ENCODE data around the gene GAB4. TPM values are rescaled to one million over a fixed set of nuclear protein-coding genes. Genes with fewer than 3 reads are reported as not detected.

Gene GAB4
- polyA plus RNA-seq, 2 of the 4 experiments (the other 2 are of a cell fraction), result not detected

DNA sequence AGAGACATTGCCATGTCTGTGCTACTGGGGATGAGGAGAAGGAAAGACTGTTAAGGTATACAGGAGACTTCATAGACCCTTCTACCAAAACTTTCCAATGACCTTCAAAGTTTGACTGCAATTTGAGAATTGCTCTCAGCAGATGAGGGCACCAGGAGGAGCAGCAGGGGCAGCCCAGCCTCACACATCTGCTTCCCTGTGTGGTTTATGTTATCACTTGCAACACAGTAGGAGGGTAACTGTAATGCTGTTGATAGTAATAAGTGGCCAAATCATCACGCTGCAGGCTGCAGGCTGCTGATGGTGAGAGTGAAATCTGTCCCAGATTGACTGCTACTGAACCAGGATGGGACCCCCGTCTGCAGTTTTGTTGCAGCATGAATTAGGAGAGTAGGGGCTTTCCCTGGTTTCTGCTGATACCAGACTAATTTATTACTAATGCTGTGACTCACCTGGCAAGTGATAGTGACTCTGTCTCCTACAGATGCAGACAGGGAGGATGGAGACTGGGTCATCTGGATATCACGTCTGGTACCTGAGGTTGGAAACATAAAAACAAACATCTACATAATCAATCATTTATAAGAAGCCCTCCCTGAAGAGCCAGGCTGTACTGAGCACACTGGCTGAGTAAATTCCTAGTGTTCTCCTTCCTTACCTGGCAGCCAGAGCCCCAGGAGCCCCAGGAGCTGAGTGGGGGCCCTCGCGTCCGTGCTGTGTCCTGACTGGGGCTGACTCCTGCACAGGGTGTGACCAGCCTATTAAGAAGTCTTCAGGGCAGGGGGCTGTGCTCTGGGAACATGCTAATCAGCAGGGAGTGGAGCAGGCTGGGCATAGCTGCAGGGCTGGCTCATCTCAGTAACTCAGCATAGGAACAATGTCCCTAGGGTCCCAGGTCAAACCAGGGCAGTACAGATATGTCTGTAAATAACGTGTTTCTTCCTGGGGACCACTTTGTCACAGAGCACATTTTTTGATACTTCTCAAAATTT lies 74.4 kb downstream of the GAB4 start:
- ChIA-PET CTCF (interaction anchor here (1.0 to 2.7 kb wide), 4 partner anchors 15 to 568 kb away, joined by 4 to 20 read pairs (median 6); no protein-coding TSS in a partner anchor), POLR2A (no interaction called here)
- no peaks in the 10 kb centered on the region for H3K4me1 ChIP-seq
- no peak for DNase-seq (ENCODE audit: low read depth in 1 of 2, low spot score in 1 of 2)
- no peaks in the 10 kb centered on the region for H3K9me3 ChIP-seq
- H3K27ac ChIP-seq, result no peak overlapping the region
- H3K4me2 ChIP-seq, result no peak overlapping the region
- FAIRE-seq, result no peak
- no peak for ATAC-seq
- no peak overlapping the region for H3K4me3 ChIP-seq
- TF ChIP-seq, protein P1, sequence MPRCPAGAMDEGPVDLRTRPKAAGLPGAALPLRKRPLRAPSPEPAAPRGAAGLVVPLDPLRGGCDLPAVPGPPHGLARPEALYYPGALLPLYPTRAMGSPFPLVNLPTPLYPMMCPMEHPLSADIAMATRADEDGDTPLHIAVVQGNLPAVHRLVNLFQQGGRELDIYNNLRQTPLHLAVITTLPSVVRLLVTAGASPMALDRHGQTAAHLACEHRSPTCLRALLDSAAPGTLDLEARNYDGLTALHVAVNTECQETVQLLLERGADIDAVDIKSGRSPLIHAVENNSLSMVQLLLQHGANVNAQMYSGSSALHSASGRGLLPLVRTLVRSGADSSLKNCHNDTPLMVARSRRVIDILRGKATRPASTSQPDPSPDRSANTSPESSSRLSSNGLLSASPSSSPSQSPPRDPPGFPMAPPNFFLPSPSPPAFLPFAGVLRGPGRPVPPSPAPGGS (IDR thresholded peaks at IDR 0.05), result no peak
- TF ChIP-seq ZFP36 (IDR thresholded peaks at IDR 0.05; ENCODE audit: borderline replicate concordance, partially characterized antibody) (no peak), RFX5 (IDR thresholded peaks at IDR 0.05) (no peak), KDM1A (IDR thresholded peaks at IDR 0.05; ENCODE audit: low read depth) (no peak)
- 6% methylated on average over 3 of the region's 7 CpGs for WGBS (ENCODE audit: missing lambda C conversion rate)

DNA sequence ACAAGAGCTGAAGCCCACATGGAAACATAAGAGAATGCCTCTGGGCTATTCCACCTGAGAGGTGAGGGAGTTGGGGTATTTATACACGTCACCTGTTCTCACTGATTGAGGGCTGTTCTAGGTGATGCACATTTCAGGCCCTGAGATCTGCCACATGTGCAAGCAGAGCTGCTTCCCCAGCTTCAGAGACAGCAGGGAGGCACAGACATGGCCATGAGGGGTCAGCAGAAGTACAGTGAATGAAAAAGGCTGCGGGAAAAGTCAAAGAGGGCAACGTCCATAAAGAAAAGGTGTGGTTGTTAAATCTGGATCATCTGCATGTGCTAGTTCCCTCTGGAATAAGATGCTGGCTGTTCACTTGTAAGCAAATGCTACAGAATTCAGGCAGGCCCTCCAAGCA lies 75.4 kb downstream of the GAB4 start:
- ATAC-seq, result peak; percentile 62 to 74; a peak in 4 of 6 replicates
- CTCF ChIA-PET, result interaction anchor here (0.6 to 2.7 kb wide), 7 partner anchors 15 to 569 kb away, joined by 3 to 20 read pairs (median 5); no protein-coding TSS in a partner anchor
- H3K4me3 ChIP-seq, result no peak overlapping the region
- no peaks in the 10 kb centered on the region for H3K4me1 ChIP-seq
- FAIRE-seq, result no peak
- H3K4me2 ChIP-seq, result no peak overlapping the region
- POLR2A ChIA-PET, result no interaction called here
- no peak overlapping the region for H3K27ac ChIP-seq
- H3K9me3 ChIP-seq, result no peaks in the 10 kb centered on the region
- 0% methylated on average over 3 of the region's 3 CpGs for WGBS (ENCODE audit: missing lambda C conversion rate)
- DNase-seq (ENCODE audit: low read depth in 1 of 2, low spot score in 1 of 2), result peak in 1 of 2 experiments; percentile 13
- TF ChIP-seq HOXA7 (CRISPR knock-in tag; IDR thresholded peaks at IDR 0.05) (no peak), HDAC2 (IDR thresholded peaks at IDR 0.05) (no peak), RAD21 (conservative IDR thresholded peaks at IDR 0.05 in 1 of 2, IDR thresholded peaks at IDR 0.05 in 1 of 2) (peak; percentile 31 to 38; a peak in 3 of 5 replicates)
- TF ChIP-seq, protein P2, sequence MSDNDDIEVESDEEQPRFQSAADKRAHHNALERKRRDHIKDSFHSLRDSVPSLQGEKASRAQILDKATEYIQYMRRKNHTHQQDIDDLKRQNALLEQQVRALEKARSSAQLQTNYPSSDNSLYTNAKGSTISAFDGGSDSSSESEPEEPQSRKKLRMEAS (IDR thresholded peaks at IDR 0.05), result no peak

DNA sequence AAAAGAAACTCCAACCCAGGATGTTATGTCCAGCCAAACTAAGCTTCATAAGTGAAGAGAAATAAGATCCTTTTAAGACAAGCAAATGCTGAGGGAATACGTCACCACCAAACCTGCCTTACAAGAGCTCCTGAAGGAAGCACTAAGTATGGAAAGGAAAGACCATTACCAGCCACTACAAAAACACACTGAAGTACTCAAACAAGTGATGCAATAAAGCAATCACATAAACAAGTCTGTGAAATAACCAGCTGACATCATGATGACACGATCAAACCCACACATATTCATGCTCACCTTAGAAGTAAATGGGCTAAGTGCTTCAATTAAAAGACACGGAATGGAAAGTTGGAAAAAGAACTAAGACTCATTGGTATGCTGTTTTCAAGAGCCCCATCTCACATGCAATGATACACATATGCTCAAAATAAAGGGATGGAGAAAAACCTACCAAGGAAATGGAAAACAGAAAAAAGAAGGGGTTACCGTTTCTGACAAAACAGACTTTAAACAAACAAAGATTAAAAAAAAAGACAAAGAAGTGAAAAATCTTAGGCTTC lies 82.5 kb downstream of the GAB4 start:
- Histone ChIP-seq H3K27ac (no peak overlapping the region), H3K4me3 (no peak overlapping the region), H3K4me1 (no peaks in the 10 kb centered on the region), H3K9me3 (no peaks in the 10 kb centered on the region), H3K4me2 (no peak overlapping the region)
- ATAC-seq (no peak), DNase-seq (ENCODE audit: low read depth in 1 of 2, low spot score in 1 of 2) (no peak), FAIRE-seq (no peak)
- ChIA-PET CTCF (interaction anchor here (0.9 to 4.9 kb wide), 3 partner anchors 8 to 246 kb away, joined by 3 to 24 read pairs (median 4); no protein-coding TSS in a partner anchor), POLR2A (no interaction called here)
- 2% methylated on average over 4 of the region's 4 CpGs for WGBS (ENCODE audit: missing lambda C conversion rate)
- TF ChIP-seq ZC3H11A (IDR thresholded peaks at IDR 0.05), result no peak
- TF ChIP-seq KDM1A (IDR thresholded peaks at IDR 0.05; ENCODE audit: low read depth), result no peak
- no peak for TF ChIP-seq CEBPB (IDR thresholded peaks at IDR 0.05)
- TF ChIP-seq BHLHE40 (IDR thresholded peaks at IDR 0.05; ENCODE audit: low read depth, low read length), result no peak
- TF ChIP-seq, protein P3, sequence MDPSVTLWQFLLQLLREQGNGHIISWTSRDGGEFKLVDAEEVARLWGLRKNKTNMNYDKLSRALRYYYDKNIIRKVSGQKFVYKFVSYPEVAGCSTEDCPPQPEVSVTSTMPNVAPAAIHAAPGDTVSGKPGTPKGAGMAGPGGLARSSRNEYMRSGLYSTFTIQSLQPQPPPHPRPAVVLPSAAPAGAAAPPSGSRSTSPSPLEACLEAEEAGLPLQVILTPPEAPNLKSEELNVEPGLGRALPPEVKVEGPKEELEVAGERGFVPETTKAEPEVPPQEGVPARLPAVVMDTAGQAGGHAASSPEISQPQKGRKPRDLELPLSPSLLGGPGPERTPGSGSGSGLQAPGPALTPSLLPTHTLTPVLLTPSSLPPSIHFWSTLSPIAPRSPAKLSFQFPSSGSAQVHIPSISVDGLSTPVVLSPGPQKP (IDR thresholded peaks at IDR 0.05; ENCODE audit: low read depth, low read length), result no peak

DNA sequence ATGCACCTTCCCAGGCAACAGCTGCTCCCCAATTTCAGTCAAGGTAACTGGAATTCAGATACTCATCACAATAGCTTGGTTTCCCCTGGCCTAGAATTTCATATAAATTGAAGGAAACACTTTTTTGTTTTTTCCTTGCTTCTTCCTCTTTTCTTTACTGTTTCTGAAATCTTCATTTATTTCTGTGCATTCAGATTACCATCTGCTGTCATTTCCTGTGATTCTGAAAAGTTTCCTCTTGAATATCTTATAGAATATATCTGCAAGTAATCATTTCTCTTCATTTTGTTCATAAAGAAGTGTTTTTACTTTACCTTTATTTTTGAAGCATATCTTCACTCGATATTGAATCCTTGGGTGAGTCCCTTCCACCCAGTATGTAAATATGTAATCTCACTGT lies 85.3 kb downstream of the GAB4 start:
- no peaks in the 10 kb centered on the region for H3K9me3 ChIP-seq
- DNase-seq (ENCODE audit: low read depth in 1 of 2, low spot score in 1 of 2) (no peak), FAIRE-seq (no peak), ATAC-seq (no peak)
- no peak overlapping the region for H3K4me2 ChIP-seq
- no peak overlapping the region for H3K4me3 ChIP-seq
- H3K27ac ChIP-seq, result no peak overlapping the region
- 7% methylated on average over 1 of the region's 1 CpG for WGBS (ENCODE audit: missing lambda C conversion rate)
- CTCF ChIA-PET, result no interaction called here
- no peaks in the 10 kb centered on the region for H3K4me1 ChIP-seq
- TF ChIP-seq KDM1A (IDR thresholded peaks at IDR 0.05; ENCODE audit: low read depth) (no peak), GATA3 (IDR thresholded peaks at IDR 0.05; ENCODE audit: borderline replicate concordance) (no peak), BHLHE40 (IDR thresholded peaks at IDR 0.05; ENCODE audit: low read depth, low read length) (no peak), KDM5A (IDR thresholded peaks at IDR 0.05) (no peak), RARB (CRISPR knock-in tag; IDR thresholded peaks at IDR 0.05) (no peak), TP53 (CRISPR knock-in tag; IDR thresholded peaks at IDR 0.05) (no peak), HDAC2 (IDR thresholded peaks at IDR 0.05) (no peak)
- TF ChIP-seq, protein P4, sequence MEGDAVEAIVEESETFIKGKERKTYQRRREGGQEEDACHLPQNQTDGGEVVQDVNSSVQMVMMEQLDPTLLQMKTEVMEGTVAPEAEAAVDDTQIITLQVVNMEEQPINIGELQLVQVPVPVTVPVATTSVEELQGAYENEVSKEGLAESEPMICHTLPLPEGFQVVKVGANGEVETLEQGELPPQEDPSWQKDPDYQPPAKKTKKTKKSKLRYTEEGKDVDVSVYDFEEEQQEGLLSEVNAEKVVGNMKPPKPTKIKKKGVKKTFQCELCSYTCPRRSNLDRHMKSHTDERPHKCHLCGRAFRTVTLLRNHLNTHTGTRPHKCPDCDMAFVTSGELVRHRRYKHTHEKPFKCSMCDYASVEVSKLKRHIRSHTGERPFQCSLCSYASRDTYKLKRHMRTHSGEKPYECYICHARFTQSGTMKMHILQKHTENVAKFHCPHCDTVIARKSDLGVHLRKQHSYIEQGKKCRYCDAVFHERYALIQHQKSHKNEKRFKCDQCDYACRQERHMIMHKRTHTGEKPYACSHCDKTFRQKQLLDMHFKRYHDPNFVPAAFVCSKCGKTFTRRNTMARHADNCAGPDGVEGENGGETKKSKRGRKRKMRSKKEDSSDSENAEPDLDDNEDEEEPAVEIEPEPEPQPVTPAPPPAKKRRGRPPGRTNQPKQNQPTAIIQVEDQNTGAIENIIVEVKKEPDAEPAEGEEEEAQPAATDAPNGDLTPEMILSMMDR (IDR thresholded peaks at IDR 0.05), result no peak
- TF ChIP-seq, protein P1 (IDR thresholded peaks at IDR 0.05), result no peak
- TF ChIP-seq, protein P5, sequence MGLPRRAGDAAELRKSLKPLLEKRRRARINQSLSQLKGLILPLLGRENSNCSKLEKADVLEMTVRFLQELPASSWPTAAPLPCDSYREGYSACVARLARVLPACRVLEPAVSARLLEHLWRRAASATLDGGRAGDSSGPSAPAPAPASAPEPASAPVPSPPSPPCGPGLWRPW (IDR thresholded peaks at IDR 0.05), result no peak
- POLR2A ChIA-PET, result no interaction called here

Measured in A549 (cell line).